HEK293 (cell line): Measurements from ENCODE around the gene TRAPPC10.

Source experiments
- CTCF ChIA-PET: fragments of 350-600 bp; formaldehyde crosslinking; extraction: SDS; loops from one replicate; lab custom pipeline; 2021; ENCODE audit warnings: antibody characterized with exemption; lab: Yijun Ruan, JAX
- POLR2A ChIA-PET: fragments of 300-600 bp; formaldehyde crosslinking; extraction: SDS; loops from one replicate; lab custom pipeline; 2020; ENCODE audit warnings: antibody characterized with exemption, inconsistent platforms; lab: Yijun Ruan, JAX
- H3K27ac ChIP-seq: fragments of 200-500 bp; sonication (Bioruptor generic); 2 replicates; pipeline ENCODE4 v1.5.1; 2014; ENCODE audit warnings: low read depth, low read length, control low read depth, inconsistent platforms; ENCODE audit errors: extremely low read depth
- H3K36me3 ChIP-seq, 2 experiments: fragments of 200-500 bp in 1 of 2; sonication (Bioruptor generic) in 1 of 2; 1 replicate in 1 of 2; 2 replicates in 1 of 2; pipeline ENCODE4 v1.5.1; 2014 to 2017; ENCODE audit warnings: inconsistent platforms in 2 of 2, low read length in 2 of 2; ENCODE audit not compliant: control insufficient read depth in 2 of 2, insufficient read depth in 1 of 2
- H3K4me1 ChIP-seq: fragments of 200-500 bp; sonication (Bioruptor generic); 2 replicates; pipeline ENCODE4 v1.5.1; 2014; ENCODE audit warnings: mild to moderate bottlenecking, low read length, inconsistent platforms; ENCODE audit not compliant: control insufficient read depth, insufficient read depth
- H3K4me3 ChIP-seq: 2 replicates; pipeline ENCODE4 v1.5.1; 2011; ENCODE audit warnings: low read depth, mild to moderate bottlenecking, control low read depth, low read length, moderate library complexity
- H3K9me3 ChIP-seq: fragments of 200-500 bp; sonication (Bioruptor generic); 2 replicates; pipeline ENCODE4 v1.5.1; 2014; ENCODE audit warnings: low read depth, low read length, inconsistent platforms; ENCODE audit not compliant: control insufficient read depth, insufficient read depth
- KLF10 ChIP-seq: fragments of 450-650 bp; IDR thresholded peaks from 2 replicates; pipeline ENCODE4 v1.5.1; 2018; ENCODE audit warnings: missing biosample characterization, mild to moderate bottlenecking, missing genetic modification characterization
- KLF8 ChIP-seq: fragments of 450-650 bp; formaldehyde crosslinking; IDR thresholded peaks from 2 replicates; pipeline ENCODE4 v1.5.1; 2016; ENCODE audit warnings: missing biosample characterization, missing genetic modification characterization
- KLF9 ChIP-seq: fragments of 450-650 bp; formaldehyde crosslinking; IDR thresholded peaks from 2 replicates; pipeline ENCODE4 v1.5.1; 2016; ENCODE audit warnings: missing biosample characterization, missing genetic modification characterization, low read depth
- SP3 ChIP-seq: fragments of 450-650 bp; formaldehyde crosslinking; IDR thresholded peaks from 2 replicates; pipeline ENCODE4 v1.5.1; 2016; ENCODE audit warnings: missing biosample characterization, missing genetic modification characterization
- ZBTB11 ChIP-seq: fragments of 450-650 bp; formaldehyde crosslinking; conservative IDR thresholded peaks from 2 replicates; pipeline ENCODE4 v1.5.1; 2016; ENCODE audit warnings: low read depth, missing biosample characterization, missing genetic modification characterization
- ZBTB17 ChIP-seq: fragments of 450-650 bp; formaldehyde crosslinking; IDR thresholded peaks from 2 replicates; pipeline ENCODE4 v1.5.1; 2016; ENCODE audit warnings: missing biosample characterization, missing genetic modification characterization
- ZFHX2 ChIP-seq: fragments of 450-650 bp; formaldehyde crosslinking; conservative IDR thresholded peaks from 2 replicates; pipeline ENCODE4 v1.5.1; 2016; ENCODE audit warnings: missing biosample characterization, missing genetic modification characterization
- ZNF10 ChIP-seq: fragments of 450-650 bp; formaldehyde crosslinking; IDR thresholded peaks from 2 replicates; pipeline ENCODE4 v1.5.1; 2017; ENCODE audit warnings: missing biosample characterization, missing genetic modification characterization
- ZNF132 ChIP-seq: fragments of 450-650 bp; formaldehyde crosslinking; IDR thresholded peaks from 2 replicates; pipeline ENCODE4 v1.5.1; 2017; ENCODE audit warnings: missing biosample characterization, missing genetic modification characterization, borderline replicate concordance
- ZNF148 ChIP-seq: fragments of 450-650 bp; formaldehyde crosslinking; IDR thresholded peaks from 2 replicates; pipeline ENCODE4 v1.5.0; 2017; ENCODE audit warnings: missing biosample characterization, missing genetic modification characterization, borderline replicate concordance
- ZNF175 ChIP-seq: fragments of 450-650 bp; formaldehyde crosslinking; IDR thresholded peaks from 2 replicates; pipeline ENCODE4 v1.5.1; 2016; ENCODE audit warnings: missing biosample characterization, missing genetic modification characterization
- ZNF391 ChIP-seq: fragments of 450-650 bp; formaldehyde crosslinking; IDR thresholded peaks from 2 replicates; pipeline ENCODE4 v1.5.1; 2016; ENCODE audit warnings: low read depth, missing biosample characterization, missing genetic modification characterization, borderline replicate concordance
- ZNF394 ChIP-seq: fragments of 450-650 bp; formaldehyde crosslinking; IDR thresholded peaks from 2 replicates; pipeline ENCODE4 v1.5.1; 2016; ENCODE audit warnings: missing biosample characterization, missing genetic modification characterization, mild to moderate bottlenecking, moderate library complexity, borderline replicate concordance
- ZNF449 ChIP-seq: fragments of 450-650 bp; formaldehyde crosslinking; IDR thresholded peaks from 2 replicates; pipeline ENCODE4 v1.5.1; 2017; ENCODE audit warnings: missing biosample characterization, mild to moderate bottlenecking, missing genetic modification characterization, moderate library complexity
- ZNF623 ChIP-seq: fragments of 450-650 bp; formaldehyde crosslinking; IDR thresholded peaks from 2 replicates; pipeline ENCODE4 v1.5.1; 2016; ENCODE audit warnings: missing biosample characterization, missing genetic modification characterization
- ZNF660 ChIP-seq: fragments of 450-650 bp; IDR thresholded peaks from 2 replicates; pipeline ENCODE4 v1.5.1; 2018; ENCODE audit warnings: missing biosample characterization, mild to moderate bottlenecking, missing genetic modification characterization
- ZNF701 ChIP-seq: fragments of 450-650 bp; formaldehyde crosslinking; IDR thresholded peaks from 2 replicates; pipeline ENCODE4 v1.5.1; 2016; ENCODE audit warnings: missing biosample characterization, missing genetic modification characterization
- TF ChIP-seq, protein P1 (sequence below): fragments of 450-650 bp; formaldehyde crosslinking; IDR thresholded peaks from 2 replicates; pipeline ENCODE4 v1.5.1; 2016; ENCODE audit warnings: missing biosample characterization, missing genetic modification characterization
- TF ChIP-seq, protein P2 (sequence below): fragments of 450-650 bp; formaldehyde crosslinking; conservative IDR thresholded peaks from 2 replicates; pipeline ENCODE4 v1.5.1; 2016; ENCODE audit warnings: low read depth, missing biosample characterization, missing genetic modification characterization

TRAPPC10 gene

GRCh38 chr21:44012474-44013379 is 618 bp downstream of the TRAPPC10 start:
- no peaks in the 10 kb centered on the region for H3K9me3 ChIP-seq
- ChIA-PET CTCF (interaction anchor here (0.8 to 1.2 kb wide), 4 partner anchors 12 to 285 kb away, joined by 3 to 6 read pairs (median 4); no protein-coding TSS in a partner anchor), POLR2A (interaction anchor here (0.8 to 2.2 kb wide), 4 partner anchors 9 to 128 kb away, joined by 3 to 6 read pairs (median 4); no protein-coding TSS in a partner anchor)
- peak overlapping the region; percentile 97 for H3K27ac ChIP-seq
- H3K36me3 ChIP-seq: no peaks in the 10 kb centered on the region
- peaks cover 34% of the 10 kb centered on the region for H3K4me1 ChIP-seq
- H3K4me3 ChIP-seq: peak overlapping the region; percentile 81
- TF ChIP-seq KLF10 (tag by site-specific recombination) (peak; percentile 81), KLF9 (tag by site-specific recombination) (peak; percentile 63), ZNF701 (tag by site-specific recombination) (no peak), ZNF10 (tag by site-specific recombination) (0 out of 2 replicates have a peak, but pooled peaks have one; percentile 19), ZNF394 (tag by site-specific recombination) (peak; percentile 22; the same call in 1 of the 2 replicates), ZNF449 (peak; percentile 67), KLF8 (peak; percentile 92), ZNF132 (tag by site-specific recombination) (no peak), ZBTB17 (tag by site-specific recombination) (no peak), ZNF660 (tag by site-specific recombination) (0 out of 2 replicates have a peak, but pooled peaks have one; percentile 14), ZNF623 (tag by site-specific recombination) (no peak), ZNF175 (tag by site-specific recombination) (no peak), ZBTB11 (peak; percentile 95), SP3 (tag by site-specific recombination) (peak; percentile 78), ZFHX2 (tag by site-specific recombination) (peak; percentile 65), ZNF391 (tag by site-specific recombination) (no peak), ZNF148 (tag by site-specific recombination) (no peak)
- TF ChIP-seq, protein P1, sequence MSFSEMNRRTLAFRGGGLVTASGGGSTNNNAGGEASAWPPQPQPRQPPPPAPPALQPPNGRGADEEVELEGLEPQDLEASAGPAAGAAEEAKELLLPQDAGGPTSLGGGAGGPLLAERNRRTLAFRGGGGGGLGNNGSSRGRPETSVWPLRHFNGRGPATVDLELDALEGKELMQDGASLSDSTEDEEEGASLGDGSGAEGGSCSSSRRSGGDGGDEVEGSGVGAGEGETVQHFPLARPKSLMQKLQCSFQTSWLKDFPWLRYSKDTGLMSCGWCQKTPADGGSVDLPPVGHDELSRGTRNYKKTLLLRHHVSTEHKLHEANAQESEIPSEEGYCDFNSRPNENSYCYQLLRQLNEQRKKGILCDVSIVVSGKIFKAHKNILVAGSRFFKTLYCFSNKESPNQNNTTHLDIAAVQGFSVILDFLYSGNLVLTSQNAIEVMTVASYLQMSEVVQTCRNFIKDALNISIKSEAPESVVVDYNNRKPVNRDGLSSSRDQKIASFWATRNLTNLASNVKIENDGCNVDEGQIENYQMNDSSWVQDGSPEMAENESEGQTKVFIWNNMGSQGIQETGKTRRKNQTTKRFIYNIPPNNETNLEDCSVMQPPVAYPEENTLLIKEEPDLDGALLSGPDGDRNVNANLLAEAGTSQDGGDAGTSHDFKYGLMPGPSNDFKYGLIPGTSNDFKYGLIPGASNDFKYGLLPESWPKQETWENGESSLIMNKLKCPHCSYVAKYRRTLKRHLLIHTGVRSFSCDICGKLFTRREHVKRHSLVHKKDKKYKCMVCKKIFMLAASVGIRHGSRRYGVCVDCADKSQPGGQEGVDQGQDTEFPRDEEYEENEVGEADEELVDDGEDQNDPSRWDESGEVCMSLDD: peak; percentile 67; the same call in 1 of the 2 replicates
- TF ChIP-seq, protein P2, sequence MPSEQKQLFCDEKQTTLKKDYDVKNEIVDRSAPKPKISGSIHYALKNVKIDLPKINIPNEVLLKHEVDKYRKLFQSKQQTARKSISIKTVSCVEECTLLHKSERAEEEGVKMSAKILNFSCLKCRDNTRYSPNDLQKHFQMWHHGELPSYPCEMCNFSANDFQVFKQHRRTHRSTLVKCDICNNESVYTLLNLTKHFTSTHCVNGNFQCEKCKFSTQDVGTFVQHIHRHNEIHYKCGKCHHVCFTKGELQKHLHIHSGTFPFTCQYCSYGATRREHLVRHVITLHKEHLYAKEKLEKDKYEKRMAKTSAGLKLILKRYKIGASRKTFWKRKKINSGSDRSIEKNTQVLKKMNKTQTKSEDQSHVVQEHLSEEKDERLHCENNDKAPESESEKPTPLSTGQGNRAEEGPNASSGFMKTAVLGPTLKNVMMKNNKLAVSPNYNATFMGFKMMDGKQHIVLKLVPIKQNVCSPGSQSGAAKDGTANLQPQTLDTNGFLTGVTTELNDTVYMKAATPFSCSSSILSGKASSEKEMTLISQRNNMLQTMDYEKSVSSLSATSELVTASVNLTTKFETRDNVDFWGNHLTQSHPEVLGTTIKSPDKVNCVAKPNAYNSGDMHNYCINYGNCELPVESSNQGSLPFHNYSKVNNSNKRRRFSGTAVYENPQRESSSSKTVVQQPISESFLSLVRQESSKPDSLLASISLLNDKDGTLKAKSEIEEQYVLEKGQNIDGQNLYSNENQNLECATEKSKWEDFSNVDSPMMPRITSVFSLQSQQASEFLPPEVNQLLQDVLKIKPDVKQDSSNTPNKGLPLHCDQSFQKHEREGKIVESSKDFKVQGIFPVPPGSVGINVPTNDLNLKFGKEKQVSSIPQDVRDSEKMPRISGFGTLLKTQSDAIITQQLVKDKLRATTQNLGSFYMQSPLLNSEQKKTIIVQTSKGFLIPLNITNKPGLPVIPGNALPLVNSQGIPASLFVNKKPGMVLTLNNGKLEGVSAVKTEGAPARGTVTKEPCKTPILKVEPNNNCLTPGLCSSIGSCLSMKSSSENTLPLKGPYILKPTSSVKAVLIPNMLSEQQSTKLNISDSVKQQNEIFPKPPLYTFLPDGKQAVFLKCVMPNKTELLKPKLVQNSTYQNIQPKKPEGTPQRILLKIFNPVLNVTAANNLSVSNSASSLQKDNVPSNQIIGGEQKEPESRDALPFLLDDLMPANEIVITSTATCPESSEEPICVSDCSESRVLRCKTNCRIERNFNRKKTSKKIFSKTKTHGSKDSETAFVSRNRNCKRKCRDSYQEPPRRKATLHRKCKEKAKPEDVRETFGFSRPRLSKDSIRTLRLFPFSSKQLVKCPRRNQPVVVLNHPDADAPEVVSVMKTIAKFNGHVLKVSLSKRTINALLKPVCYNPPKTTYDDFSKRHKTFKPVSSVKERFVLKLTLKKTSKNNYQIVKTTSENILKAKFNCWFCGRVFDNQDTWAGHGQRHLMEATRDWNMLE (tag by site-specific recombination): no peak
